VCaP (cell line): ENCODE results near the gene GPR25.
A peak's percentile ranks its signal among the peaks of the same experiment; 100 is the strongest.

Experiments
- H3K27ac ChIP-seq: fragments of 450-650 bp; 2 replicates; pipeline ENCODE4 v1.5.1; 2017
- CTCF ChIP-seq: fragments of 450-650 bp; conservative IDR thresholded peaks from 2 replicates; pipeline ENCODE4 v1.5.1; 2017; ENCODE audit warnings: mild to moderate bottlenecking, moderate library complexity

The GPR25 gene

DNA sequence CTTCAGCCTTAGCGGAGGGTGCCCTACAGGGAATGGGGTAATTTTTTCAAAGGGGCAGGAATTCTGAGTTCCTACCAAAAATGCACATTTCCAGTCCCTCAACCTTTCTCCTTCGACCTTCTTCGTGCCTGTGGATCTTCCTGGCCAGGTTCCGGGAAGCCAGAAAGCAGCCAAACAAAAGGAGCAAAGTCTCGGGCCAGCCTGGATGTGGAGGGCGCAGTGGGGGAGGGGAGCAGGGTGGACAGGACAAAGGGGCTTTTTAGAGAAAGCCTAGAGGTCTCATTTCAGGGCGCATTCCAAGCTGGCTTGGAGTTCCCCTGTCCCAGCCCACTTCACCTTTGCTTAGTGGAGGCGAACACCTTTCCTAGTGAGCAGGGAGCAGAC, 19.0 kb downstream of the GPR25 start:
- no peak overlapping the region; the same call in 1 of the 2 replicates for H3K27ac ChIP-seq
- TF ChIP-seq CTCF: no peak

DNA sequence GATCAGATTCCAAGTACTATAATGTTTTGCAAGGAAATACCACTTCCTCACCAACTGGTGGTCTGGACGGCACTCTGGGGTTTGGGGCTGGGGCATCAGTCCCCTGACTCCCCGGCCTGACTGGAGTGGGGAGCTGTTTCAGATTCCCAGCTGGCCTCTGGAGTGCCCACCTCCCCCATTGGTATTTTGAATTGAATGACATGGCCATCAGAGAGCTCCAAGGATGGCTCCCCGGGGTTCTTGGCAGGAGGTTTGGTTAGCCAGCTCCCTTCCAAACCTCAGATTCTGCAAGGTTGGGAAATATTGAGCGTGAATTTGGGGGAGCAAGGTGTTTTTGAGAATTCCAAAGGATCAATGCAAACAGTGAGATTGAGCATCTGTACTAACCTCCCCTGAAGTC, 19.8 kb downstream of the GPR25 start:
- H3K27ac ChIP-seq: no peak overlapping the region
- no peak for TF ChIP-seq CTCF

DNA sequence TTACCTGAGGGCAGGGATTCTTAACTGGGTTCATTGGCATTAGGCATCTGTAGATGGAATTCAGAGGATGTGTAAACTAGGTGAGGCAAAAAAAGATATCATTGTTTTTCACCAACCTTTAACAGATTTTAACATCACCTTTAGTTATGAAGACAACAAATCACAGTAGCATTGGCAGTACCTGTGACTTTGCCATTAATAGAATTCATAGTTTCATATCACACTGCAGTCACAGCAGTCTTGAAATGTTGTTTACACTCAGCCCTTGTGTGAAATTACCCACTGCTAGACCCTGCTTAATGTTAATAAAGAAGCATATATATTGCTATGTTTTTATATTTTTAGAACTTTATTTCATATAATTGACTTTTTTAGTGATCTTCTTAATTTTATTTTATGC, 20.2 kb downstream of the GPR25 start:
- H3K27ac ChIP-seq: no peak overlapping the region
- TF ChIP-seq CTCF: no peak

GRCh38 chr1:200893411-200893901, 20.7 kb downstream of the GPR25 start:
- H3K27ac ChIP-seq: no peak overlapping the region
- TF ChIP-seq CTCF: no peak

- peak within 1 kb of the TSS; percentile 52; the same call in 1 of the 2 replicates for H3K27ac ChIP-seq
- TF ChIP-seq CTCF: no peak
These were observed 22.1 kb downstream of the GPR25 start, which contains the start of gene INAVA for GRCh38 chr1:200894712-200895442. Gene INAVA, plus strand, starts transcription at chr1:200894900. Its CDS starts 3,501 bp downstream, at chr1:200898401.

- peak overlapping the region; percentile 52; the same call in 1 of the 2 replicates for H3K27ac ChIP-seq
- TF ChIP-seq CTCF: no peak
These were observed 22.6 kb downstream of the GPR25 start for GRCh38 chr1:200895443-200895789.

- no peak for TF ChIP-seq CTCF
- peak overlapping the region; percentile 52; the same call in 1 of the 2 replicates for H3K27ac ChIP-seq
These were observed 23.2 kb downstream of the GPR25 start for GRCh38 chr1:200895801-200896530.
